COLO668 (cell line): ENCODE data around the gene SAA2.
"Not testable (repeated sequence)": the region's sequence is repeated elsewhere in the genome, so short reads cannot be mapped to it uniquely, and the experiment has no call there.

Source experiments
- DNase-seq: peaks from one replicate; lab custom pipeline; 2025; ENCODE audit not compliant: unreplicated experiment; lab: John Stamatoyannopoulos, UW

Gene SAA2

DNA sequence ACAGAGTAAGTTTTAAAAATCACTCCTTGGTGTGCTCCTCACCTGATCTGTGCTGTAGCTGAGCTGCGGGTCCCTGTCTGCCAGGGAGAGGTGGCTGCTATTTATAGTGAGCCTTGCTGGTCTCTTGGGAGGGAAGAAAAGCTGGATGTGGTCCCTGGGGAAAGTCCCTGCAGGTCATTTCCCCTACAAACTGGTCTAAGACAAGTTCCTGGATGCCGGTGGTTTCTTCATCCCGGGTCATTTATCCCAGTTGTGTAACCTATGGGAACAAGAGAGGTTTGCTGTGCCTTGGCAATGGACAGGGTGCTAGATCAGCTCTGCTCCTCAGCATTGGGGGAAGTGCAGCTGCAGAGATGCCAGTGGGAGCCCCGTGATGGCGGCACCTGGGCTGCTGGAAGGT lies at the start of gene SAA2:
Gene SAA2 (minus strand): TSS at position 108 of the 400 bp plus-strand sequence. CDS start 657 bp downstream, outside the sequence.
- no peak for DNase-seq

DNA sequence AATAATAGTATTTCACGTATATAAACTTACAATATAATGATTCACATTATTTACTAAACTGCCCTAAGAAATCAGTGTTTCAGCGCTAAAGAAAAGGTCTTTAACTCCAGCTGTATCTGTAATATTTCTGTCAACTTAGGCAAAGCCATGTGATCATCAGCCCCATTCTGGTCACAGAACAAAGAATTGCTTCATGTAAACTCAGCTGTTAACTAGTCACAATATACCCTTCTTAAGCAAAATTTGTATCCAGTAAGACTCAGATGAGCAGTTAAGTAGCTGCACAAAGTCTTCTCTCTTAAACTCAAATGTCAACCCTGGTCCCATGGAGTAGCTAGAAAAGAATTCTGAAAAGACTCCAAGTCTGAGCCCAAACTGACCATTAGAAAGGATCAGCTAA lies 46.8 kb upstream of the SAA2 start:
- DNase-seq = no peak

DNA sequence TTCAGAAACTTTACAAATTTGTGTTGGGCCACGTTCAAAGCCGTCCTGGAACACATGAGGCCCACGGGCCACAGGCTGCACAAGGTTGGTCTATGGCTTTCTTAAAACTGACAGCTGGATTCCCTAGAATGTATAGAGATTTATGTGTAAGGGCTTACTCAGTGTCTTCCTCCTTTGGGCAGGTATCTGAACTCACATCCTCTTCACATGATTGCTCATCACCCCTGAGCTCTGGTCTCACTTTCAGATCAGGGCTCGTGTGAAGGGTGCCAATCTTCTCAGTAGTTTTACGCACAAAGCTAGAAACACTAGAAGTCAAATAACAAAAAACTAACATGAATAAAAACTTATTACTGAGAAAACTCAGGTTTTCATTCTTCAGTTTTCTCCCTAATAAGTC lies 46.4 kb upstream of the SAA2 start:
- DNase-seq = no peak

DNA sequence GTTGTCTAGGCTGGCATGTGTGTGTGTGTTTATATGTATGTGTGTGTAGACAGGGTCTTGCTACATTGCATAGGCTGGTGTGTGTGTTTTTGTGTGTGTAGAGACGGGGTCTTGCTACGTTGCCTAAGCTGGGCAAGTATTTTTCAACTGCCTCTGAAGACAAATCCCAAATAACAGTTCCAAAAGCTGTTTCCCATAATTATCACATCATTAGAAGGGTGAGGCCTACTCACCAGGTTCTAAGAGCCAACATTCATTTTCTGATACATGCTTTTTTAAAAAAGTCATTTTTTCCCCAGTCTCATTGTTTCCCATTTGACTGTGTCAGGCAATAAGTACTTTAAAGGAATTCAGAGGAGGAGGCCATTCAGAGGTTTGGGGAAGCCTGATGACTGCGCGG lies 40.4 kb upstream of the SAA2 start:
- DNase-seq = no peak

DNA sequence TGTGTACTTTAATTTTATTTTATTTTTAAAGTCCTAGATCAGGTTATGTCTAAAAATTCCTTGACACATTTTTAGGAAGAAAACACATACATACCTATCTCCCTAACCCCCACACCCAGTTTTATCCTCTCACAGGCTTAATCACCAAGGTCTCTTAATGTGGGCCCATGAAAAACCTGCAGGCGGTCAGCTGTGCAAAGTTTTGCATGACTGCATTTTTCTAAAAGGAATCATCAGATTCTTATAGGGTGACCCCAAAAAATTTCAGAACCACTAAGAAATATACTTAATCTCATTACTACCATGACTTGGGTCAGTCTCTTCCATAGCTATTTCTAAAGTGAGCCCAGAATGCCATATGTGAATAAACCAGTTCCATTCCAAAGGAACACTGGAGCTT lies 37.4 kb upstream of the SAA2 start:
- no peak for DNase-seq

DNA sequence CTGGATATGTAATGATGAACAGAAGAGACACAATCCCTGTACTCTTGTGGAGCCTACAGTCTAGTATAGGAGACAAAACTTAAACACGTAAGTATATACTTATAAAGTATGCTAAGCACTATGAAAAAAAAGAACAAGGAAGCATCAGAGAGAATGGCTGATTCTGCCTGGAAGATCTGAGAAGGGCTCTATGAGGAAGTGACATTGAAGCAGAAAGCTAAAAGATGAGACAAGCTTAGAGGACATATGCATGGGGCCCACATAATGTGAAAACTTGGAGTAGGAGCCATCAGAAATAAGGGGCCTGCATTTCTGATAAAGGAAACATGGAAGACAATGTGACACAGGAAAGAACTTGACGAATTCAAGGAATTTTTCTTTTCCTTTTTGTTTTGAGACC lies 34.2 kb upstream of the SAA2 start:
- no peak for DNase-seq

DNA sequence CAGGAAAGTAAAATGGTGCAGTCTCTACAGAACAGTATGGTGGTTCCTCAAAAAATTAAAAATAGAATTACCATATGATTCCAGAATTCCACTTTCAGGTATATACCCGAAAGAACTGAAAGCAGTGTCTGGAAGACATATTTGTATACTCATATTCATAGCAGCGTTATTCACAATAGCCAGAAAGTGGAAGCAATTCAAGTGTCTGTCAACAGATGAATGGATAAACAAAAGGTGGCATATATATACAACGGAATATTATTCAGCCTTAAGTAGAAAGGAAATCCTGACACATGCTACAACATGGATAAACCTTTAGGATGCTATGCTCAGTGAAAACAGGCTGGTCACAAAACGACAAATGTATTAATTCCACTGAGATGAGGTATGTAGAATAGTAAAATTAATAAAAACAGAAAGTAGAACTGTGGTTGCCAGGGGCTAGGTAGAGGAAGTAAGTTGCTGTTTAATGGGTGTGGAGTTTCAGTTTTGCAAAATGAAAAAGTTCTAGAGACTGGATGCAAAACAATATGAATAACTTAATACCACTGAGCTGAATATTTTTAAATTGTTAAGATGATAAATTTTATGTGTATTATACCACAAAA lies 32.1 kb upstream of the SAA2 start:
- no peak for DNase-seq

DNA sequence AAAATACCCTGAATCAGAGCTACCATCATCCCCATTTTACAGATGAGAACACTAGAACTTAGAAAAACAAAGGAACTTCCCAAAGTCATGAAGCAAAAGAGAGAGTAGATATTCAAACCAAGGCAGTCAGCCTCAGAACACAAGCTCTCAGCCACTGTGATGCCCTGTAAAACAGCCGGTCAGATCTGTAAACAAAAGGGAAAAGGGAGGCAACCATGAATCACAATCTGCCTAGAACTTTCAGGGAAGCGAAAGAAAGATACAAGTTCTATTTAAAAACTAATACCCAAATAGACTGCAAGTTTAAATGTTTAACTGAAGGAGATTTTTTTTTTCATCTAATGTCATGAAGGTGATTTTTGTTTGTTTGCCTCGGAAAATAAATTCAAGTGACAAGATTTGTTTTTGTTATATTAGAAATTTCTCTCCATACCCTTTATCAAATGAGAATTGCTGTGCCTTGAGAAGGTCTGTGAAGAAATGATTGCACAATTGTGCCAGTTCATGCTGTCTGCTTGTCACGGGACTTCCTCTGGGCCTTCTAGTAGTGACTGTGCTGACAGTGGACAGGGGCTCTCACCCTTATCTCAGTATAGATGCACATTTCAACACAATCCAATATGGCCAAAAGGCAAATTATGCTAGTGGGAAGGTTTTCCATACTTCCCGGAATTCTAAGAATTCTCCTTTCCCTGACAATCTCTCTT lies 29.2 kb upstream of the SAA2 start:
- no peak for DNase-seq

DNA sequence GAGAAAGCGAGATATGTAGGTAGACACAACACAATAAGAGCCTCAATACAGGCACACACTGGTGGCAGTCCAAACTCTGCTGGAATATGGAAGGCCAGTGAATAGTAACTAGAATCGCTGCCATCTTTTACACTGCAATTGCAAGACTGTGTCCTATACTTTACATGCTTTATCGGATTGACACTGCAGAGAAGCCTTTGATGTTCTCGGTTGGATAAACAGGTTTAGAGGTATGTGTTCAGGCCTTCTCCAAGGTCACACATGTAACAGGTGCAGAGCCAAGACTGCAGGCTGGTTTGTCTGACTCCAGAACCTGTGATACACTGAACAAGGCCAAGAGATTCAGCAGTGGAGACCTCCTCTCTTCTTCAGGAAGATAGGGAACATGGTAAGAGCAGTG lies 22.7 kb upstream of the SAA2 start:
- DNase-seq = no peak

DNA sequence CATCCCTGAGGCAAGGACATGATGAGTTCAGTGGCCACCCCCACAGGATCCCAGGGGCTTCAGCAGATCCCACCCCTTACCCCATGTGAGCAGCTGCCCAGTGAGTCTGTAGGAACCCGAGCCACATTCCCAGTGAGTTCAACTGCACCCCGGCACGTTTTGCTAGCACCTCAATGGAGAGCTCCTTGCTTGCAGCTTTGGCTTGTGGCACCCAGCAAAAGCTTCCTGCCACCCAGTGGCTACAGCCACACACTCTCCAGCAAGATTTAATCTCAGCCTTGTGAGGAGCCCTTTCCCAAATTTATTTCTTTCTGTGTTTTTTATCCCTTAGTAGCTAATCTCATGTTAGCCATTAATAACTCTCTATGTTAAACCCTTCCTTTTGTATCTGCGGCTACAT lies 21.6 kb upstream of the SAA2 start:
- DNase-seq = no peak

DNA sequence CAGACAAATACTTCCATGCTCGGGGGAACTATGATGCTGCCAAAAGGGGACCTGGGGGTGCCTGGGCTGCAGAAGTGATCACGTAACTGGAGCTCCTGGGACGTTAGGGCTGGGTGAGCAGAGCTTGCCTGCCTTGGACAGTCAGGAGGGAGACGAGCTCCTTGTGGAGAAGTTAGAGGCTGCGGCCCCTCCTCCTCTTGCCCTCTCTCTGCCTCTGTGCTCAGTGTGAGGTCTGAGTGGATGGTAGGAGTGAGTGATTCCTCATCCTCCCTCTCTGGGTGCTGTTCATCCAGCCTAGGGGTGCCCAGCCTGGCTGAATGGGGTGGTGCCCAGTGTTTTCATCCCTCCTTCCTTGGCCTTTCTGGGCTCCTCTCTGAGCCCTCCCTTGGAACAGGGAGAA lies 20.8 kb upstream of the SAA2 start:
- not testable (repeated sequence) for DNase-seq

DNA sequence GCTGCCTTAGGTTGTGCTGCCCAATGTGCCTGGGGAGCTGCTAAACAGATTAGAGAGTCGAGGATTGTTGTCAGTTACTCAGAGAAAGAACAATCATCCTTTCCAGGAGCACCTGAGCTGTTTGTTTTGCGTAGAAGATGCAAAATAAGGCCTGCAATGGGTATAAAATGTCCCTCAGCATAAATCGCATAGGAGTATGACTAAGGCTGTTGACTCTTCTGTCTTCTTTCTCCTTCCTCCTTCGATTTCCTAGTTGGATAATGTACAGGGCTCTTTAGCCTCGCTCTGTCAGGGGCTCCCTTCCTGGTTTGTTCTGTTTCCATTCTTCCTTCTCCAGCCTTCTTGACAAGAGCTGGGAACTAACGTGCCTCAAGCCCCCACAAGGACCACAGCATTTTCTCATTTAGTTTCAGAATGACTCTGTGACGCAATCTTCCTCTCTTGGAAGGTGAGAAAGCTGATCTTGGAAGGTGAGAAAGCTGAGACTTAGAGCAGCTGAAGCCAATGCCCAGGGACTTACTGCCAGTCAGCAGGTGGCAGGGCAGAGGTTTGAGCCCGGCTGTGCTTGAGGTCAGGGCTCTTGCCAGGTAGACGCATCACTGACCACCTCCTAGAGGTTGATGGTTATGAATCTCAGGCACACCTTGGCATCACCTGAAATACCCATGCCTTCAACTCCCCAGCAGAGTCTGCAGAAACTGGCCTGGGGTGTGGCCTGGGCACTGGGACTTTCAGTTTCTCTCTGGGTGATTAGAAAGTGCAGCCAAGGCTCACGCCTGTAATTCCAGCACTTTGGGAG lies 19.1 kb upstream of the SAA2 start:
- DNase-seq = not testable (repeated sequence)

DNA sequence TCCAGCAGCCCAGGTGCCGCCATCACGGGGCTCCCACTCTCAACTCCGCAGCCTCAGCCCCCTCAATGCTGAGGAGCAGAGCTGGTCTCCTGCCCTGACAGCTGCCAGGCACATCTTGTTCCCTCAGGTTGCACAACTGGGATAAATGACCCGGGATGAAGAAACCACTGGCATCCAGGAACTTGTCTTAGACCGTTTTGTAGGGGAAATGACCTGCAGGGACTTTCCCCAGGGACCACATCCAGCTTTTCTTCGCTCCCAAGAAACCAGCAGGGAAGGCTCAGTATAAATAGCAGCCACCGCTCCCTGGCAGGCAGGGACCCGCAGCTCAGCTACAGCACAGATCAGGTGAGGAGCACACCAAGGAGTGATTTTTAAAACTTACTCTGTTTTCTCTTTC lies 17.5 kb upstream of the SAA2 start, which contains the start of gene SAA1:
Gene SAA1 (plus strand): TSS at position 316 of the 400 bp plus-strand sequence. CDS start 624 bp downstream, outside the sequence.
- DNase-seq = no peak

DNA sequence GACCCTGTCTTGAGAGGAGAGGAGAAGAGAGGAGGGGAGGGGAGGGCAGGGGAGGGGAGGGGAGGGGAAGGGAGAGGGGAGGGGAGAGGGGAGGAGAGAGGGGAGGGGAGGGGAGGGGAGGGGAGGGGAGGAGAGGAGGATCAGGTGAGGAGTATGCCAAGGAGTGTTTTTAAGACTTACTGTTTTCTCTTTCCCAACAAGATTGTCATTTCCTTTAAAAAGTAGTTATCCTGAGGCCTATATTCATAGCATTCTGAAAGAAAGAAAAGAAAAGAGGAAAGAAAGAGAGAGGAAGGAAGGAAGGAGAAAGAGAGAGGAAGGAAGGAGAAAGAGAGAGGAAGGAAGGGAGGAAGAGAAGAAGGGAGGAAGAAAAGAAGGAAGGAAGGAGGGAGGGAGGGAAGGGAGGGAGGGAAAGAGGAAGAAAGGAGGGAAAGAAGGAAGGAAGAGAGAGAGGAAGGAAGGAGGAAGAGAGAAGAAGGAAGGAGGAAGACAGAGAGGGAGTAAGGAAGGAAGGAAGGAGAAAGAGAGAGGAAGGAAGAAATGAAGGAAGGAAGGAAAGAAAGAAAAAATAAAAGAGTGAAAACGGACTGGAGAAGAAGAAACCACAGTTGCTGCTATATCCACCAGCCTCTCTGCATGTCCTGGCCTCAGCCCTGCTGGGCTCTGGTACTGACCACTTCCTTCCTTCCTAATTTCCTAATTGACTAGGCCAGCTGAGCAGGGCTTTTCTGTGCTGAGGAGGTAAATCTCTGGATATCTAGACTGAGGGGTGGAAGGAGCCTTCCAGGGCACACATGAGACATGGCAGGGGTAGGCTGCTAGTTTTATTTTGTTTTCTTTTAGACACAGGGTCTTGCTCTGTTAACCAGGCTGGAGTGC lies 16.4 kb upstream of the SAA2 start:
- DNase-seq = no peak

DNA sequence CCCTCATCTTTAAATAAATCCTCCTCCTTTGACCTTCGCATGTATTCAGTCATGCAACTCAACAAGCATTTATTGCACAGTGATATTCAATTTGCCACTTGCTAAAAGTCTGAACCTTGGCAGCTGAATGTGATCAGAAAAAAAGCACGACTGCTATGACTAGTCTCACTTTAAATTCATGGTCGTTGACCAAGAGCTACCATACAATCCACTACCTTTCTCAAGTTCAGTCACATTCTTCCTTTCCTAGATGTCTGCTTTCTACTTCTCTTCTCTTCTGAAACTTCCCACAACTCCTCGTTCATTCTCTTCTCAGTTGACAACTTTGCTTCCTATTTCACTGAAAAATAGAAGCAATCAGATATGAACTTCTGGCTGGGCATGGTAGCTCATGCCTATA lies 15.6 kb upstream of the SAA2 start:
- no peak for DNase-seq

DNA sequence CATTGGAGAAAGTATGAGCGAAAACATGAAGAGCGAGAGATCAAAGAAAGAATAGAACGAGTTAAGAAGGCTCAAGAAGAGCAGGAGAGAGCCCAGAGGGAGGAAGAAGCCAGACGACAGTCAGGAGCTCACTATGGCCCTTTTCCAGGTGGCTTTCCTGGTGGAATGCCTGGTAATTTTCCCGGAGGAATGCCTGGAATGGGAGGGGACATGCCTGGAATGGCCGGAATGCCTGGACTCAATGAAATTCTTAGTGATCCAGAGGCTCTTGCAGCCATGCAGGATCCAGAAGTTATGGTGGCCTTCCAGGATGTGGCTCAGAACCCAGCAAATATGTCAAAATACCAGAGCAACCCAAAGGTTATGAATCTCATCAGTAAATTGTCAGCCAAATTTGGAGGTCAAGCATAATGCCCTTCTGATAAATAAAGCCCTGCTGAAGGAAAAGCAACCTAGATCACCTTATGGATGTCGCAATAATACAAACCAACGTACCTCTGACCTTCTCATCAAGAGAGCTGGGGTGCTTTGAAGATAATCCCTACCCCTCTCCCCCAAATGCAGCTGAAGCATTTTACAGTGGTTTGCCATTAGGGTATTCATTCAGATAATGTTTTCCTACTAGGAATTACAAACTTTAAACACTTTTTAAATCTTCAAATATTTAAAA lies 14.3 kb upstream of the SAA2 start:
- not testable (repeated sequence) for DNase-seq

DNA sequence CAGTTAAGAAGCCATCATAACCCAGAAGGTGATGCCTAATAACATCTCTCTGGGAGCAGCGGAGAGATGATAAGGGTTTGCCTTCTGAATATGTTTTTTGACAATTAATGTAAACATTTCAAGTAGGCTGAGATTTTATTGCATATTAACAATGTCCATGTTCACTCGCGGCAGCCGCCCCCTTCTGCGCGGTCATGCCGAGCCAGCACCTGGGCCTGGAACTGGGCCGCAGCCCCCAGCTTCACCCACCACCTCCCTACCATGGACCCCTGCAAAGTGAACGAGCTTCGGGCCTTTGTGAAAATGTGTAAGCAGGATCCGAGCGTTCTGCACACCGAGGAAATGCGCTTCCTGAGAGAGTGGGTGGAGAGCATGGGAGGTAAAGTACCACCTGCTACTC lies 13.3 kb upstream of the SAA2 start:
- no peak for DNase-seq

DNA sequence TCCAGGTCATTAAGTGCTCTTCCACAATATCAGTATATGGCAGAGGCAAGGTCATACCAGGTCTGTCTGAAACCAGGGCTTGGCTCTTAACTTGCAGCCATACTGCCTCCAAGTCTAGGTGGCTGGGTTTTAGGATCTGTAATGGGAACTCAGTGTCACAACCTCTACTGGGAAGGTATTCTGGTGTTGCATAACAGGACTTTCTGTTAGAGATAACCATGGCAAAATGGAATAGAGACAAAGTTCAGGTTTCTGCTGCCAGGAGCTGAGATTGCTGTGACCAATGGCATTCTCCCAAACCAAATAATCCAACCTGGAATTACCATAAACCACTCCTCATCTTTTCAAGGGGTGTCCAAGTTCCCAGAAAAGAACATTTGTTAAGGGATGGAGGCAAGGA lies 10.8 kb upstream of the SAA2 start:
- DNase-seq = no peak

DNA sequence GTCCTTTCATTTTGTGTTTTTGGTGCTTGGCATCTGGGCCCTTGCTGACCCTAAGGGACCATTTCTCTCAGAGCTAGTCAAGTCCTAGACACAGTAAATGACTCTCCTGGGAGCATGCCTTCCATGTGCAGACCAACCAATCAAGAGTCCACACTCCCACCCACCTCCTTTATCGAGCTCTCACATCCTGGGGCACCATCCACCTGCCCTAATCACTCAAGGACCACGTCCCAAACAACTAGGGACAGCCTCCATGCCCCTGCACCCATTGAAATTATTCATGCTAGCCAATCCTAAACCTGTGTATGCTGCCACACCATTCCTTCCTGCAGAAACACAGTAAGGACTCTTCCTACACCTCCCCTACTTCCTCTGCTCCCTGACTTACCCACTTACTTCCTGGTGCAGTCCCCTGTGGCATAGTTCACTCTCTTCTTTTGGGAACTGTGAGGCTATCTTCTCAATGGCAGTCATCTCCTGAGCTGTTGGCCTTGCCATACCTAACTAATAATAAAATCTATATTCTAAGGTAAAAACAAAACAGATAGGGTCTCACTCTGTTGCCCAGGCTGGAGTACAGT lies 6.4 kb upstream of the SAA2 start:
- no peak for DNase-seq

DNA sequence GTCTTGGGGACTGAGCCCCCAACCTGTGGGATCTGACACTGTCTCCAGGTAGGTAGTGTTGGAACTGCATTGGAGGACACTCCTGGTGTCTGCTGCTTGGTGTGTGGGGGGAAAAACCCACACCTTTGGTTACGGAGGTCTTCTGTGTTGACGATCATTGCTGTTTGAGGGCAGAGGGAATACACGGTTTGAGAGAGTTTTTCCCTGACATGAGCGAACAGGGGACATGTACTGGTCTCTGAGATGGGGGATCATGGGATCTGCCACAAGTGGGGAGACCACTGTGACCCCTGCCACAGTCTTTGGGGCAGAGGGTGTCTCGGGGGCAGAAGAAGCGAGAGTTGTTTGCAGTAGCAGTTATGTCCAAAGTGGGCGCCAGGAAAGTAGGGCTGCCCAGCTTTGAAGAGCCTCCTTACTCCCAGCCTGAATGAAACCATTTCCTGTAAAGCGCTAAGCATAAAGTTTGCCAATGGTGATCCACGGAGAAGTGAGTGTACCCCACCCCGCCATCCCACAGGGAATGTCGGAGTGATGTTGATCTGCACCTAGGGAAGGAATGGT lies 5.4 kb upstream of the SAA2 start:
- DNase-seq = no peak
